ENCODE measurements around the gene SYNDIG1. TPM values are rescaled to one million over a fixed set of nuclear protein-coding genes. Genes with fewer than 3 reads are reported as not detected.

SYNDIG1 gene
- total RNA-seq, 6 experiments from 2014 or later: not detected

DNA sequence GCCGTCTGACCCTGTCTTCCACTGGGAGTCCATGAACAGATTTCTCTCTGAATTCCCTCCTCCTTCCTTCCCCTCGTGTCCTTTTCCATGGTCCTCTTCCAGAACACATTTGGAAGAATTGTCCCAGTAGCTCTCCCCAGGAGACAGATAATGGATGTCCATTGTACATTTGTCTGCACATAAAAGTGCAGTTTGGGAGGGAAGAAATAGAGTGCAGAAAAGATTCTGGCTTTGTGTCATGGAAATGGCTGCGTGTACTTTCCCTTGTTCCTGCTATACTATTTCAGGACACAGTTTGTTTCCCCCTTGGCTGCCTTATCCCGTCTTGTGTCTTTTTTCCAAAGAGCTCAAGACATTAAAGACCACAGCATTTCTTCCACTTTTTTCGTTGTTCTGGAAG, 127.6 kb downstream of the SYNDIG1 start:
- 59% methylated on average over 5 of the region's 5 CpGs for WGBS (ENCODE audit: insufficient coverage, low coverage, low lambda C conversion rate, missing lambda C conversion rate)
- no peaks in the 10 kb centered on the region for H3K9me3 ChIP-seq
- no peaks in the 10 kb centered on the region for H3K27me3 ChIP-seq
- H3K27ac ChIP-seq: no peak overlapping the region
- DNase-seq: no peak
- intact Hi-C loops (cut with DNase I): no loop called here
- ATAC-seq: no peak
- H3K4me3 ChIP-seq: no peak overlapping the region
- TF ChIP-seq, protein P1, sequence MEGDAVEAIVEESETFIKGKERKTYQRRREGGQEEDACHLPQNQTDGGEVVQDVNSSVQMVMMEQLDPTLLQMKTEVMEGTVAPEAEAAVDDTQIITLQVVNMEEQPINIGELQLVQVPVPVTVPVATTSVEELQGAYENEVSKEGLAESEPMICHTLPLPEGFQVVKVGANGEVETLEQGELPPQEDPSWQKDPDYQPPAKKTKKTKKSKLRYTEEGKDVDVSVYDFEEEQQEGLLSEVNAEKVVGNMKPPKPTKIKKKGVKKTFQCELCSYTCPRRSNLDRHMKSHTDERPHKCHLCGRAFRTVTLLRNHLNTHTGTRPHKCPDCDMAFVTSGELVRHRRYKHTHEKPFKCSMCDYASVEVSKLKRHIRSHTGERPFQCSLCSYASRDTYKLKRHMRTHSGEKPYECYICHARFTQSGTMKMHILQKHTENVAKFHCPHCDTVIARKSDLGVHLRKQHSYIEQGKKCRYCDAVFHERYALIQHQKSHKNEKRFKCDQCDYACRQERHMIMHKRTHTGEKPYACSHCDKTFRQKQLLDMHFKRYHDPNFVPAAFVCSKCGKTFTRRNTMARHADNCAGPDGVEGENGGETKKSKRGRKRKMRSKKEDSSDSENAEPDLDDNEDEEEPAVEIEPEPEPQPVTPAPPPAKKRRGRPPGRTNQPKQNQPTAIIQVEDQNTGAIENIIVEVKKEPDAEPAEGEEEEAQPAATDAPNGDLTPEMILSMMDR (IDR thresholded peaks at IDR 0.05): no peak
- no peak for TF ChIP-seq POLR2A (IDR thresholded peaks at IDR 0.05)
- no peaks in the 10 kb centered on the region for H3K4me1 ChIP-seq
- no peaks in the 10 kb centered on the region for H3K36me3 ChIP-seq

DNA sequence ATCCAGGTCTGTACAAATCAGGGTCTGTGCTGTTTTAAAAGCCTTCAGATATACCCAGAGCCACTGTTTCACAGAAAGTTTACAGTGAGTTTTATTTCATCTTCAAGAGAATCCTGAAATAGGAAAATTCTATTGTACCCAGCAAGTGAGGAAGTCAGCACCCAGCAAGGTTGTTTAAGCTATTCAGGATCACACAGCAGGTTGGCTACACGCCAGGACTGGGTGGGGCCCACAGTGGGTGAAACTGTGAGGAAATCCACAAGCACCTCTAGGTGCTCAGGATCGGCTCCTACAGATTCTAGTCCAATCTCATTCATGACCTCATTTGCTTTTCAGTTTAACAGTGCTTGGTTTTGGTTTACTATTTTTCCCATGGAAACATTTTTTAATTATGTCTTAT, 128.9 kb downstream of the SYNDIG1 start:
- H3K36me3 ChIP-seq: no peaks in the 10 kb centered on the region
- no peaks in the 10 kb centered on the region for H3K9me3 ChIP-seq
- ATAC-seq (no peak), DNase-seq (no peak)
- no peaks in the 10 kb centered on the region for H3K27me3 ChIP-seq
- intact Hi-C loops (cut with DNase I): no loop called here
- no peak overlapping the region for H3K4me3 ChIP-seq
- no peaks in the 10 kb centered on the region for H3K4me1 ChIP-seq
- H3K27ac ChIP-seq: no peak overlapping the region
- WGBS (ENCODE audit: insufficient coverage, low coverage, low lambda C conversion rate, missing lambda C conversion rate): 47% methylated on average over 2 of the region's 2 CpGs
- TF ChIP-seq, protein P1 (IDR thresholded peaks at IDR 0.05): no peak
- TF ChIP-seq POLR2A (IDR thresholded peaks at IDR 0.05): no peak

DNA sequence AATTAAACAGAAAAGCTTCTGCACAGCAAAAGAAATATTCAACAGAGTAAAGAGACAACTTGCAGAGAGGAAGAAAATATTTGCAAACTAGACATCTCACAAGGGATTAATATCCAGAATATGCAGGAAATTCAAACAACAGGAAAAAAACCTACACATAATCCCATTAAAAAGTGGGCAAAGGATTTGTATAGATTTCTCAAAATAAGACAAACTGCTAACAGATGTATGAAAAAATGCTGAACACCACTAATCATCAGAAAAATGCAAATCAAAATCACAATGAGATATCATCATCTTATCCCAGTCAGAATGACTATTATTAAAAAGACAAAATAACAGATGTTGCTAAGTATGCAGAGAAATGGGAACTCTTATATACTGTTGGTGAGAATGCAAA, 129.6 kb downstream of the SYNDIG1 start:
- intact Hi-C loops (cut with DNase I): no loop called here
- no peak overlapping the region for H3K27ac ChIP-seq
- no peaks in the 10 kb centered on the region for H3K4me1 ChIP-seq
- H3K36me3 ChIP-seq: no peaks in the 10 kb centered on the region
- H3K9me3 ChIP-seq: no peaks in the 10 kb centered on the region
- no peaks in the 10 kb centered on the region for H3K27me3 ChIP-seq
- DNase-seq (no peak), ATAC-seq (no peak)
- TF ChIP-seq POLR2A (IDR thresholded peaks at IDR 0.05): no peak
- TF ChIP-seq, protein P1 (IDR thresholded peaks at IDR 0.05): no peak
- no peak overlapping the region for H3K4me3 ChIP-seq

DNA sequence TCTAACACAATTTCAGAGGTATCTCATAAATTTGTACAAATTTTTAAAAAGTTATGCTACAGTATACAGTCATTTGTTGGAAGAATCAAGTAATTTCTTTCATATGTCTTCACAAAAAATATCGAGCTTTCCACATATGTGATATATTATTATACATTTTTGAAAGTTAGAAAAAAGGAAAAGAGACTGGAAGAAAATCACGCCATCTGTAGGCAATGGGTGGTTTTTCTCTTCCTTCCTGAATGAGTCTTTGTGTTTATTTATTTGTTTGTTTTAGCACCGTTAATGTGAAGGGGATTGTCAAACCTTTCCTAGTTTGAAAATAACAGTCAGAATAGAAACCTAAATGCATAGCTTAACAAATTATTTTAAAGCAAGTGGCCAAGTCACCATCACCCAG, 130.6 kb downstream of the SYNDIG1 start:
- H3K27ac ChIP-seq: no peak overlapping the region
- no peaks in the 10 kb centered on the region for H3K27me3 ChIP-seq
- no peaks in the 10 kb centered on the region for H3K4me1 ChIP-seq
- DNase-seq: no peak
- WGBS (ENCODE audit: insufficient coverage, low coverage, low lambda C conversion rate, missing lambda C conversion rate): 30% methylated on average over 3 of the region's 3 CpGs
- no peaks in the 10 kb centered on the region for H3K36me3 ChIP-seq
- TF ChIP-seq, protein P1 (IDR thresholded peaks at IDR 0.05): no peak
- TF ChIP-seq POLR2A (IDR thresholded peaks at IDR 0.05): no peak
- no peak for ATAC-seq
- H3K9me3 ChIP-seq: no peaks in the 10 kb centered on the region
- intact Hi-C loops (cut with DNase I): no loop called here
- H3K4me3 ChIP-seq: no peak overlapping the region

DNA sequence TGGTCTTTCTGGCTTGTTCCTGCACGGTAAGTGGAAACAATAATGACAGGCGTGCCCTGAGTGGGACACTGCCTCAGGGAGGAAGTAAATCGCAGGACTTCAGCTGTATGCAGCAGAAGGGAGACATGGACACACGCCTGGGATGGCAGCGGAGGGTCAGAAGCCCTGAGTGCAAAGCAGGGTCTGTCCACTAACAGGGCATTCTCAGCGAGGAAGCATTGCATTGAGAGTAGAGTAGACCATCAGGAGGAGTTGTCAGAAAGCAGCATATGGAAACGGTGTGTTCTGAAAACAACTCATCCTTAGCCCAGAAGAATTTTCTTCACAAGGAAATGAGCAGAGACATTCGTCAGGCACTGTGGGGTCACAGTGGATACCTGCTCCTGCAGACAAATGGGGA, 134.0 kb downstream of the SYNDIG1 start:
- Histone ChIP-seq H3K27ac (no peak overlapping the region), H3K27me3 (no peaks in the 10 kb centered on the region), H3K4me3 (no peak overlapping the region), H3K4me1 (no peaks in the 10 kb centered on the region), H3K9me3 (no peaks in the 10 kb centered on the region), H3K36me3 (no peaks in the 10 kb centered on the region)
- no peak for DNase-seq
- intact Hi-C loops (cut with DNase I): no loop called here
- 43% methylated on average over 7 of the region's 8 CpGs for WGBS (ENCODE audit: insufficient coverage, low coverage, low lambda C conversion rate, missing lambda C conversion rate)
- no peak for TF ChIP-seq POLR2A (IDR thresholded peaks at IDR 0.05)
- TF ChIP-seq, protein P1 (IDR thresholded peaks at IDR 0.05): no peak
- ATAC-seq: no peak
